ENCODE measurements around the gene CDT1.
A peak's percentile ranks its signal among the peaks of the same experiment; 100 is the strongest.
"Not testable (repeated sequence)": the region's sequence is repeated elsewhere in the genome, so short reads cannot be mapped to it uniquely, and the experiment has no call there.

The CDT1 gene

GRCh38 chr16:88768071-88768783 lies 35.4 kb upstream of the CDT1 start:
- no peak for DNase-seq (ENCODE audit: low read depth, low spot score)

GRCh38 chr16:88769617-88770460 lies 33.8 kb upstream of the CDT1 start:
- peak; percentile 48 for DNase-seq (ENCODE audit: low read depth, low spot score)

- DNase-seq (ENCODE audit: low read depth, low spot score) = no peak
These were observed 32.9 kb upstream of the CDT1 start for GRCh38 chr16:88770461-88771293.

DNA sequence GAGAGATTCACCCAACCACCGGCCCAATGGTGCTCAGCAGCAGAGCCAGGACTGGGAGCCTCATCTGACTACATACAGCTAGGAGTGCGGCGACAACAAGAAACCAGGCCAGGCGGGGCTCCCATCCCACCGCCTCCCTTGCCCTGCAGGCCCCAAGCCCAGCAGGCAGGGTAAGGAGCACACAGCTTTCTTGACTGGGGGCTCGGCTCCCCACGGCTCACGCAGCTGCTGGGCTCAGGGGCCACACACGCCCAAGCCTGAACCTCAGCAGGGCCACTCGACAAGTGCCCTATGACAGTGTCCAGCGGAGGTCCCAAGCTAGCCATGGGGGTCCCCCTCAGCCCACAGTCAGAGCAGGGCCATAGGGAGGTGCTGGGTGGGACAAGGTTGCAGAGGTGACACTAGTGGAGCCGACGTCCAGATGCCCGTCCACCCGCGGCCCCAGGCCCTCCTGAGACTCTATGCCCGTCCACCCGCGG lies 32.3 kb upstream of the CDT1 start:
- DNase-seq (ENCODE audit: low read depth, low spot score) = no peak

- not testable (repeated sequence) for DNase-seq (ENCODE audit: low read depth, low spot score)
These were observed 31.8 kb upstream of the CDT1 start for GRCh38 chr16:88771781-88772180.

GRCh38 chr16:88772871-88773811 lies 30.4 kb upstream of the CDT1 start:
- no peak for DNase-seq (ENCODE audit: low read depth, low spot score)

GRCh38 chr16:88773812-88774291 lies 29.7 kb upstream of the CDT1 start:
- DNase-seq (ENCODE audit: low read depth, low spot score) = no peak

DNA sequence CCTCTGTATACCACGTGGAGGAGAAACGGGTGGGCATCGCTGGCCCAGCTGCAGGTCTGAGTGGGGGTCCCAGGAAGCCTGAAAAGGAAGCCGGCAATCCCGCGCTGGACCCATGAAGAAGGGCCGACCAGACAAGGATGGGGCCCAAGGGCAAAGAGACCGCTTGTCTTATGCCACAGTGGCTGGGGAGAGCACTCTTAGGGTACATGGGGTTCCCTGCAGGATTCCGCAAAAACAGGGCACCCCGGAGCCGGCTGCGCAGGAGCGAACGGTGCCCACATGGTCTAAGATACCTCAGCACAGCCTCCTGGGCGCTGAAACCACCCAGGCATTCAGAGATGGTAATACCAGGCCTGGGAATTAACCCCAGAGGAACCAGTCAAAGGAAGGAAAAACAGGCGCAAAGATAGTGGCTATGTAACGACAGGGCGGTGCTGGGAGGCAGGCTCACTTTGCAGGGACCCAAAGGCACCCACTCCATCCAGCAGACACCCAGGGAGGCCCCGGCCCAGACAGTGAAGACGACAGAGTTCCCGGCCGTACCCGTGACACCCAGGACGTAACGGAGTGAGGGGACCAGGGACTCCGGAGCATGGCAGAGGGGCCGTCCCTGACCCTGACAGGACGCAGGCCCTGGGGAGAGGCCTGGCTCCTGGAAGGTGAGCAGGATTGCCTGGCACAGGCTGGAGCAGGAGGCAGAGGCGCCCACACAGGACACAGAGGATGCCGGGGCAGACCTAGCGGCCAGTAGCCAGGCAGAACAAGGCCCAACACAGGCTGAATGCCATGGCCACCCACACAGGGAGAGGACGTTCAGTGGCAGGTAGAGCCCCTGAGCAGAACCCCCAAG lies 28.8 kb upstream of the CDT1 start:
- no peak for DNase-seq (ENCODE audit: low read depth, low spot score)

DNA sequence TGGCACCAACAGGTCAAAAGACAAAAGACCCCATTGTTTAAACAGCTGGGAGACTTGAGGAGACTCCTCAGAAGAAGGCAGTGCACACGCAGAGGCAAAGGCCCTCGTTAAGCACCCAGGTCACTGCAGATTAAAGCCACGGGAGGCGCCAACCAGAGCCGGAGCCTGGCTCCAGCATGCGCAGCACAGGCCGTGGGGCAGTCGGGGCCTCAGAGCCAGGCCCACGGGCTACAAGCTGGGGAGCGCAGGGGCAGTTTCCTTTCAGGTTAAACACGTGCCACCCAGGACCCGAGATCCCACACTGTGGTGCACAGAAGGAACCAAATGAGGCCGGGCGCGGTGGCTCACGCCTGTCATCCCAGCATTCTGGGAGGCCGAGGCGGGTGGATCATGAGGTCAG lies 27.8 kb upstream of the CDT1 start:
- no peak for DNase-seq (ENCODE audit: low read depth, low spot score)

GRCh38 chr16:88777471-88778270 lies 25.9 kb upstream of the CDT1 start:
- no peak for DNase-seq (ENCODE audit: low read depth, low spot score)

- DNase-seq (ENCODE audit: low read depth, low spot score) = no peak
These were observed 25.4 kb upstream of the CDT1 start for GRCh38 chr16:88778271-88778525.

DNA sequence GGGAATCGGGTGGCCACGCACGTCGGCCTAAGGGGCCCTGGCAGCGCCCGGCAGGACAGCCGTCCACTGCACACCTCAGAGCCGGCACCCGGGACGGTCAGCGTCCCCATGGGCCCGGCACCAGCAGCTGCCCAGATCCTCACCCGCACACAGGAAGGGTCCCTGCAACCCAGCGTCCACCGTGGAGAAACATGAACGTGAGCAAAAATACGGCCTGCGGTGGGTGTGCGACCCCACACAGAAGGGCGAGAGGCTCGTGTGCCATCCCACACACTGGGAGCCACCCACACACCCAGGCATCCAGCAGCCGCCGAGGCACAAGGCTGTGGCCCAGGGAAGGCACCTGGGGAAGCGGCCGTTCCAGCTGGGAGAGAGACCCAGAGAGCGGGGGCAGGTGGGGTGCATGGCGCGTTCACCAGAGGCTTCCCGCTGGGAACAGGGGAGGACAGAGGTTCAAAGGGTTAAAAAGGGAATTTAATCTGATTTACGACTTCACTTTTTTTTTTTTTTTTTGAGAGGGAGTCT lies 25.0 kb upstream of the CDT1 start:
- no peak for DNase-seq (ENCODE audit: low read depth, low spot score)

- no peak for DNase-seq (ENCODE audit: low read depth, low spot score)
These were observed 24.0 kb upstream of the CDT1 start for GRCh38 chr16:88779406-88780141.

DNA sequence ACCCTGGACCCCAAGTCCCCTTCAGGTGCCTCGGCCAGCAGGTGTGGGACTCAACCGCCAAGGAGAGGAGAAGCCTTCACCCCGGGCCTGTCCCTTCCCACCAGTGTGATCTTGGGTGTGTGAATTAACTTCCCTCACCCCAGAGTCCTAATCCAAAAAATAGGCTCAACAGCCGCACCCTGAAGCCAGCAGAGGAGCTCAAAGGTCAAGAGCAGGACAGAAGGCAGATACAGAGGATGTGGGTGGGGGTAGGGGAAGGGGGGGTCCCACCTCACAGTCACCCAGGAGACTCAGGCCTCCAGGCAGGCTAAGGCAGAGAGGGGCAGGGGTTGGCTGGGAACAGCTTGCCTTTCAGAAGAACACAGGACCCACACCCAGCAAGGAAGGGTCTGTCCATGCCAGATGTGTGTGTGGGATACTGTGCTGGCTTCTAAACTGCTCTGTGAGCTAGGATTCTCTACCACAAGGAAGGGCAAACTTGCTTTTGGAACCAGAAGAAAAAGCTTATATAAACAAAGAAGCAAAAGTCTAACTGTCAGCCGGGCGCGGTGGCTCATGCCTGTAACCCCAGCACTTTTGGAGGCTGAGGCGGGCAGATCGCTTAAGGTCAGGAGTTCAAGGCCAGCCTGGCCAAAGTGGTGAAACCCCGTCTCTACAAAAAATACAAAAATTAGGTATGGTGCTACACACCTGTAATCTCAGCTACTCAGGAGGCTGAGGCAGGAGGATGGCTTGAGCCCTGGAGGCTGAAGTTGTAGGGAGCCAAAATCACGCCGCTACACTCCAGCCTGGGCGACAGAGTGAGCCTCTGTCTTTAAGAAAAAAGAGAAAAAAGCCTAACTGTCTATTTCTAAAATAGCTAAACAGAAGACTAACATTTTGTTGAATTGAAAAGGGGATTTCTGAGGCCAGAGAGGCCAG lies 23.2 kb upstream of the CDT1 start:
- no peak for DNase-seq (ENCODE audit: low read depth, low spot score)

GRCh38 chr16:88781140-88782077 lies 22.2 kb upstream of the CDT1 start:
- DNase-seq (ENCODE audit: low read depth, low spot score) = no peak
